ENCODE measurements around the gene GLUD1. TPM values are rescaled to one million over a fixed set of nuclear protein-coding genes. Genes with fewer than 3 reads are reported as not detected.
"Not testable (repeated sequence)": the region's sequence is repeated elsewhere in the genome, so short reads cannot be mapped to it uniquely, and the experiment has no call there.

The GLUD1 gene
- total RNA-seq, 1 experiment from 2014 or later: 105 TPM

DNA sequence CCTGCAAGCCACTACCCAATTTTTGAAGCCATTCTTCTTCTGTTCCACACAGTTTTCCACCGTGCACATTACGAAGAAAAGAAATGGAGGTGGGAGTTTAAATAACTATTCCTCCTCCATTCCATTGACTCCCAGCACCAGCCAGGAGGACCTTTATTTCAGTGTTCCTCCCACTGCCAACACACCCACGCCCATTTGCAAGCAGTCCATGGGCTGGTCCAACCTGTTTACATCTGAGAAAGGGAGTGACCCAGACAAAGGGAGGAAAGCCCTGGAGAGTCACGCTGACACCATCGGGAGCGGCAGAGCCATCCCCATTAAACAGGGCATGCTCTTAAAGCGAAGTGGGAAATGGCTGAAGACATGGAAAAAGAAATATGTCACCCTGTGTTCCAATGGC lies 86.3 kb downstream of the GLUD1 start:
- H3K4me1 ChIP-seq (replicated peaks; ENCODE audit: insufficient read depth); POLR2A ChIA-PET (ENCODE audit: unreplicated experiment); H3K27me3 ChIP-seq (ENCODE audit: insufficient read depth, low read depth); H2AFZ ChIP-seq; intact Hi-C loops (cut with micrococcal nuclease; ENCODE audit: unreplicated experiment); H3K9me3 ChIP-seq (ENCODE audit: insufficient read depth, low read depth); BruUV-seq (replicated peaks); H3K9me2 ChIP-seq (ENCODE audit: insufficient read depth); H3K36me3 ChIP-seq (ENCODE audit: low read depth); H3K27ac ChIP-seq; H3F3A ChIP-seq (ENCODE audit: insufficient read depth, low read depth); H3K4me3 ChIP-seq; CTCF ChIA-PET; H4K20me1 ChIP-seq (ENCODE audit: insufficient read depth); H3K79me2 ChIP-seq (ENCODE audit: low read depth); H3K4me2 ChIP-seq: not testable (repeated sequence)
- DNase-seq: peak in 1 of 2 experiments; percentile 41

DNA sequence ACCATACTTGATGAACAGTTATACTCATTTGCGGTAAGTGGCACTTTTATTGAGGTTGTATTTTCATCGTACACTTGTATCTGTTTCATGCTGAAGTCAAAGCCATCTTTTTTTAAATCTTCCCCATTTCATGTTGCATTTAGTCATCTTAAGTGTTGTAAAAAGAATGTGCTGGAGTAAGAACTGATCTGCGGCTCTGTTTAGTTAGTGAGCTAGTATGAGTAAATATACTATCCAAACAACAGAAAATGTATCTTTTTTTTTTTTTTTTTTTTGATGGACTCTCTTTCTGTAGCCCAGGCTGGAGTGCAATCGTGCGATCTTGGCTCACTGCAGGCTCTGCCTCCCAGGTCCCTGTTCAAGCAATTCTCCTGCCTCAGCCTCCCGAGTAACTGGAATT lies 87.0 kb downstream of the GLUD1 start:
- H2AFZ ChIP-seq; H3K27me3 ChIP-seq (ENCODE audit: insufficient read depth, low read depth); H3K9me2 ChIP-seq (ENCODE audit: insufficient read depth); H3K27ac ChIP-seq; H3K4me1 ChIP-seq (replicated peaks; ENCODE audit: insufficient read depth); BruUV-seq (replicated peaks); intact Hi-C loops (cut with micrococcal nuclease; ENCODE audit: unreplicated experiment); H3K4me3 ChIP-seq; H3K4me2 ChIP-seq; H3K36me3 ChIP-seq (ENCODE audit: low read depth); CTCF ChIA-PET; H4K20me1 ChIP-seq (ENCODE audit: insufficient read depth); DNase-seq; H3K79me2 ChIP-seq (ENCODE audit: low read depth); H3F3A ChIP-seq (ENCODE audit: insufficient read depth, low read depth); POLR2A ChIA-PET (ENCODE audit: unreplicated experiment); H3K9me3 ChIP-seq (ENCODE audit: insufficient read depth, low read depth): not testable (repeated sequence)

DNA sequence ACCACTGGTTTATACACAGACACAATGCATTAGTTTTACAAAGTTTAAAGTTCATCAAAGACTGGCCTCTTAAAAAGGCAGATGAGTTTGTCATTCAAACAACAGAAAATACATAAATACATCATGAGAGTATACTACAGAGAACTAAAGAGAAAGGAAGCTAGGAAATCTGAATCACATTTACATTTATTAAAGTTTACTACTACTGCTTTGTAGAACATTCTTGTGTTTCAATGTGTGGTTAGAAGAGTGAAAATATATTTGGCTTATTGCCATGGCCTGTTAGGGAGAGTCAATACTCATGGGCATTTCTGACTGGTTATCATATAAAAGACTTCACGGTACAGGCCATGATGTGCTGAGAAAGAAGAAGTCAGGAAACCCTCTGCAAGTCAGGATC lies 87.5 kb downstream of the GLUD1 start:
- H3K27ac ChIP-seq; H3K4me2 ChIP-seq; H3K9me2 ChIP-seq (ENCODE audit: insufficient read depth); CTCF ChIA-PET; H3K4me3 ChIP-seq; intact Hi-C loops (cut with micrococcal nuclease; ENCODE audit: unreplicated experiment); H3K4me1 ChIP-seq (replicated peaks; ENCODE audit: insufficient read depth); H3K36me3 ChIP-seq (ENCODE audit: low read depth); H3K79me2 ChIP-seq (ENCODE audit: low read depth); BruUV-seq (replicated peaks); H2AFZ ChIP-seq; H4K20me1 ChIP-seq (ENCODE audit: insufficient read depth); H3K27me3 ChIP-seq (ENCODE audit: insufficient read depth, low read depth); H3K9me3 ChIP-seq (ENCODE audit: insufficient read depth, low read depth); H3F3A ChIP-seq (ENCODE audit: insufficient read depth, low read depth); DNase-seq; POLR2A ChIA-PET (ENCODE audit: unreplicated experiment): not testable (repeated sequence)

DNA sequence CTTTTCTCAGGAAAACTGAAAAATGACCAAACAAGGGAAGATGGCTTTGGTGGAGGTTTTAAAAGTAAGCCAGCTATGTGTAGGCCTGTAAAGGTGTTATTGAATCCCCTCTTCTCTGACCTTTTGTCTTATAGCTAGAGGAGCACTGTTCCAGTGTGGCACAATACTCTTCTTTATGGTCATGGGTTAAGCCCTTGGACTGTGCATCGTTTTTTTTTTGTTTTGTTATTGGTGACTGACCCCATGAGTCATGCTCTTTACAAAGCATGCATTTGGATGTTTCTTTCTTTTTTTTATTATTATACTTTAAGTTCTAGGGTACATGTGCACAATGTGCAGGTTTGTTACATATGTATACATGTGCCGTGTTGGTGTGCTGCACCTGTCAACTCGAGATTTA lies 94.2 kb downstream of the GLUD1 start:
- no peak overlapping the region for H3K4me2 ChIP-seq
- no peak for DNase-seq
- H3K9me3 ChIP-seq (ENCODE audit: insufficient read depth, low read depth): no peaks in the 10 kb centered on the region
- H3K4me1 ChIP-seq (replicated peaks; ENCODE audit: insufficient read depth): peaks cover 6% of the 10 kb centered on the region
- H3K9me2 ChIP-seq (ENCODE audit: insufficient read depth): no peaks in the 10 kb centered on the region
- no peak overlapping the region for H3K27ac ChIP-seq
- H3F3A ChIP-seq (ENCODE audit: insufficient read depth, low read depth): no peaks in the 10 kb centered on the region
- no peaks in the 10 kb centered on the region for H3K79me2 ChIP-seq (ENCODE audit: low read depth)
- H3K36me3 ChIP-seq (ENCODE audit: low read depth): no peaks in the 10 kb centered on the region
- TF ChIP-seq EZH2 (IDR thresholded peaks at IDR 0.05; ENCODE audit: low read depth): no peak
- TF ChIP-seq, protein P1, sequence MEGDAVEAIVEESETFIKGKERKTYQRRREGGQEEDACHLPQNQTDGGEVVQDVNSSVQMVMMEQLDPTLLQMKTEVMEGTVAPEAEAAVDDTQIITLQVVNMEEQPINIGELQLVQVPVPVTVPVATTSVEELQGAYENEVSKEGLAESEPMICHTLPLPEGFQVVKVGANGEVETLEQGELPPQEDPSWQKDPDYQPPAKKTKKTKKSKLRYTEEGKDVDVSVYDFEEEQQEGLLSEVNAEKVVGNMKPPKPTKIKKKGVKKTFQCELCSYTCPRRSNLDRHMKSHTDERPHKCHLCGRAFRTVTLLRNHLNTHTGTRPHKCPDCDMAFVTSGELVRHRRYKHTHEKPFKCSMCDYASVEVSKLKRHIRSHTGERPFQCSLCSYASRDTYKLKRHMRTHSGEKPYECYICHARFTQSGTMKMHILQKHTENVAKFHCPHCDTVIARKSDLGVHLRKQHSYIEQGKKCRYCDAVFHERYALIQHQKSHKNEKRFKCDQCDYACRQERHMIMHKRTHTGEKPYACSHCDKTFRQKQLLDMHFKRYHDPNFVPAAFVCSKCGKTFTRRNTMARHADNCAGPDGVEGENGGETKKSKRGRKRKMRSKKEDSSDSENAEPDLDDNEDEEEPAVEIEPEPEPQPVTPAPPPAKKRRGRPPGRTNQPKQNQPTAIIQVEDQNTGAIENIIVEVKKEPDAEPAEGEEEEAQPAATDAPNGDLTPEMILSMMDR (conservative IDR thresholded peaks at IDR 0.05): no peak
- POLR2A ChIA-PET (ENCODE audit: unreplicated experiment): interaction anchor here (0.7 kb wide), 1 partner anchor 237 kb away, joined by 5 read pairs; no protein-coding TSS in a partner anchor
- intact Hi-C loops (cut with micrococcal nuclease; ENCODE audit: unreplicated experiment): no loop called here
- no peaks in the 10 kb centered on the region for H4K20me1 ChIP-seq (ENCODE audit: insufficient read depth)
- CTCF ChIA-PET: no interaction called here
- H2AFZ ChIP-seq: no peak overlapping the region
- H3K4me3 ChIP-seq: no peak overlapping the region
- no peaks in the 10 kb centered on the region for H3K27me3 ChIP-seq (ENCODE audit: insufficient read depth, low read depth)
- no TSS peak for BruUV-seq (replicated peaks)

Other genes with a start within 250 kb of the GLUD1 start
- gene MMRN2, start 137.2 kb downstream of the GLUD1 start, total RNA-seq (2021): 12.1 and 13.4 TPM in 2 replicates
- 99.4 and 144 TPM in 2 replicates for gene SNCG, start 136.2 kb downstream of the GLUD1 start, total RNA-seq (2021)
- 51.0 and 72.8 TPM in 2 replicates for gene ADIRF, start 126.4 kb downstream of the GLUD1 start, total RNA-seq (2021)
- gene FAM25A, start 74.5 kb downstream of the GLUD1 start, total RNA-seq (2021): 8.2 and 11.4 TPM in 2 replicates
- gene SHLD2, start 363 bp upstream of the GLUD1 start, total RNA-seq (2021): 11.3 and 15.9 TPM in 2 replicates
- gene NUTM2A, start 130.6 kb upstream of the GLUD1 start, total RNA-seq (2021): 0.48 and 1.5 TPM in 2 replicates

Data from PC-9 (cell line).